GM18519 (cell line): ENCODE data around the gene C1QTNF8.

Source experiments
- ATAC-seq: cut with Tn5 transposase; IDR thresholded peaks from one replicate; pipeline ENCODE4 v1.9.1; 2021; ENCODE audit warnings: mild to moderate bottlenecking, moderate library complexity; ENCODE audit not compliant: unreplicated experiment, low FRiP score

C1QTNF8 gene

GRCh38 chr16:1127971-1128715, 32.1 kb upstream of the C1QTNF8 start:
- ATAC-seq, result no peak

- no peak for ATAC-seq
Measured at GRCh38 chr16:1127101-1127500, 31.1 kb upstream of the C1QTNF8 start.

GRCh38 chr16:1126586-1126985, 30.5 kb upstream of the C1QTNF8 start:
- no peak for ATAC-seq

- ATAC-seq, result no peak
Measured at GRCh38 chr16:1126044-1126443, 30.0 kb upstream of the C1QTNF8 start.

GRCh38 chr16:1125471-1125870, 29.4 kb upstream of the C1QTNF8 start:
- ATAC-seq, result no peak

GRCh38 chr16:1124795-1125194, 28.8 kb upstream of the C1QTNF8 start:
- ATAC-seq, result no peak

- ATAC-seq, result no peak
Measured at GRCh38 chr16:1124291-1124690, 28.2 kb upstream of the C1QTNF8 start.

GRCh38 chr16:1123525-1124230, 27.6 kb upstream of the C1QTNF8 start:
- ATAC-seq, result no peak

- ATAC-seq, result no peak
Measured at GRCh38 chr16:1122398-1122765, 26.3 kb upstream of the C1QTNF8 start.

- no peak for ATAC-seq
Measured at GRCh38 chr16:1121601-1122397, 25.8 kb upstream of the C1QTNF8 start.

- no peak for ATAC-seq
Measured at GRCh38 chr16:1121009-1121408, 25.0 kb upstream of the C1QTNF8 start.

- ATAC-seq, result no peak
Measured at GRCh38 chr16:1120577-1120941, 24.5 kb upstream of the C1QTNF8 start.

GRCh38 chr16:1119766-1120576, 23.9 kb upstream of the C1QTNF8 start:
- ATAC-seq, result no peak

- no peak for ATAC-seq
Measured at GRCh38 chr16:1119129-1119528, 23.1 kb upstream of the C1QTNF8 start.

- no peak for ATAC-seq
Measured at GRCh38 chr16:1117926-1118325, 21.9 kb upstream of the C1QTNF8 start.

- ATAC-seq, result no peak
Measured at GRCh38 chr16:1117176-1117900, 21.3 kb upstream of the C1QTNF8 start.

- ATAC-seq, result no peak
Measured at GRCh38 chr16:1116693-1117077, 20.6 kb upstream of the C1QTNF8 start.

GRCh38 chr16:1113889-1114526, 18.0 kb upstream of the C1QTNF8 start:
- no peak for ATAC-seq

- no peak for ATAC-seq
Measured at GRCh38 chr16:1113489-1113888, 17.4 kb upstream of the C1QTNF8 start.
